AG09309 (cell line): ENCODE results near the gene OBSCN.

Experiments
- DNase-seq: peaks from one replicate; pipeline ENCODE4 v3.0.0-alpha.2; 2010; ENCODE audit warnings: low read depth
- H3K4me3 ChIP-seq: 2 replicates; pipeline ENCODE4 v1.5.1; 2011; ENCODE audit warnings: mild to moderate bottlenecking, low read depth, low read length, moderate library complexity; ENCODE audit not compliant: control insufficient read depth
- CTCF ChIP-seq: IDR thresholded peaks from 2 replicates; pipeline ENCODE4 v1.5.1; 2011; ENCODE audit warnings: mild to moderate bottlenecking, low read depth, low read length, inconsistent platforms; ENCODE audit not compliant: insufficient read depth, control insufficient read depth; ENCODE audit errors: missing control alignments

OBSCN gene

GRCh38 chr1:228279011-228279721 is 71.3 kb downstream of the OBSCN start:
- TF ChIP-seq CTCF: no peak
- DNase-seq: no peak
- no peak overlapping the region for H3K4me3 ChIP-seq

- TF ChIP-seq CTCF: no peak
- DNase-seq: no peak
These were observed 71.9 kb downstream of the OBSCN start for GRCh38 chr1:228279722-228280105.

GRCh38 chr1:228280106-228280901 is 72.5 kb downstream of the OBSCN start:
- DNase-seq: no peak
- no peak overlapping the region for H3K4me3 ChIP-seq

More at GRCh38 chr1:228279722-228280105, 71.9 kb downstream of the OBSCN start:
- no peak overlapping the region for H3K4me3 ChIP-seq

GRCh38 chr1:228280961-228281591 is 73.2 kb downstream of the OBSCN start:
- no peak for TF ChIP-seq CTCF
- H3K4me3 ChIP-seq: no peak overlapping the region
- no peak for DNase-seq

More at GRCh38 chr1:228280106-228280901, 72.5 kb downstream of the OBSCN start:
- TF ChIP-seq CTCF: no peak

GRCh38 chr1:228281631-228282328 is 73.9 kb downstream of the OBSCN start:
- H3K4me3 ChIP-seq: no peak overlapping the region
- no peak for TF ChIP-seq CTCF
- DNase-seq: no peak
